HG03378 (cell line): Measurements from ENCODE around the gene SPCS3.
A peak's percentile ranks its signal among the peaks of the same experiment; 100 is the strongest.
"Not testable (repeated sequence)": the region's sequence is repeated elsewhere in the genome, so short reads cannot be mapped to it uniquely, and the experiment has no call there.

Experiments used
- ATAC-seq: cut with Tn5 transposase; IDR thresholded peaks from one replicate; pipeline ENCODE4 v1.9.1; 2021; ENCODE audit warnings: mild to moderate bottlenecking, moderate library complexity; ENCODE audit not compliant: unreplicated experiment

The SPCS3 gene

GRCh38 chr4:176302283-176303275, 17.2 kb upstream of the SPCS3 start:
- ATAC-seq = no peak

GRCh38 chr4:176303938-176304337, 15.8 kb upstream of the SPCS3 start:
- no peak for ATAC-seq

GRCh38 chr4:176306837-176307665, 12.7 kb upstream of the SPCS3 start:
- ATAC-seq = no peak

DNA sequence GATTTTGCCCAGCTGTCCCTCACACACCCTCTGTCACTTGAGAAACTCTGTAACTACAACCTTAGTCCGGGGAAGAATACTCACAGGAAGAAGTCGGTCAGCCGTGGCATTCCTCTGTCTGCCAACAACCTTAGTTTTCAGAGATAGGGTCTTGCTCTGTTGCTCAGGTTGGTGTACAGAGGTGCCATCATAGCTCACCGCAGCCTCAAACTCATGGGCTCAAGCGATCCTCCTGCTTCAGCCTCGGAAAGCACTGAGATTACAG, 12.2 kb upstream of the SPCS3 start:
- no peak for ATAC-seq

DNA sequence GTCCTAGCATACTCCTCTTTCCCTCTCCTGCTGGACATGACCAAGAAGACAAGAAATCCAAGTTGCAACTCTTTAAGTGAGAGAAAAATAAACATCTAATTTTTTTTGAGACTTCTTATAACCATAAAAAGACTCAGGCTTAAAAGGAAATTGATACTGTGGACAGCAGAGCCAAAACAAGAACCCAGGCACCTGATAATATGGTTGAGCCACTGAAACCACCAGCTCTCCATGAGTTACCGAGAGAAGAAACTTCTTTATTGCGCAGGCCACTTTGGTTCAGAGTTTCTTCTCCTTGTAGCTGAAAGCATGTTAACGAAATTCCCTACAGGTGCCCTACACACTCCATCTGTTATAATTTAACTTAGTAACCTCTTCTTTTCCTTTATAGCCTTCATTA, 11.3 kb upstream of the SPCS3 start:
- ATAC-seq = peak; percentile 42

GRCh38 chr4:176309046-176309445, 10.7 kb upstream of the SPCS3 start:
- peak; percentile 99 for ATAC-seq

GRCh38 chr4:176309772-176310171, 10.0 kb upstream of the SPCS3 start:
- ATAC-seq = no peak

DNA sequence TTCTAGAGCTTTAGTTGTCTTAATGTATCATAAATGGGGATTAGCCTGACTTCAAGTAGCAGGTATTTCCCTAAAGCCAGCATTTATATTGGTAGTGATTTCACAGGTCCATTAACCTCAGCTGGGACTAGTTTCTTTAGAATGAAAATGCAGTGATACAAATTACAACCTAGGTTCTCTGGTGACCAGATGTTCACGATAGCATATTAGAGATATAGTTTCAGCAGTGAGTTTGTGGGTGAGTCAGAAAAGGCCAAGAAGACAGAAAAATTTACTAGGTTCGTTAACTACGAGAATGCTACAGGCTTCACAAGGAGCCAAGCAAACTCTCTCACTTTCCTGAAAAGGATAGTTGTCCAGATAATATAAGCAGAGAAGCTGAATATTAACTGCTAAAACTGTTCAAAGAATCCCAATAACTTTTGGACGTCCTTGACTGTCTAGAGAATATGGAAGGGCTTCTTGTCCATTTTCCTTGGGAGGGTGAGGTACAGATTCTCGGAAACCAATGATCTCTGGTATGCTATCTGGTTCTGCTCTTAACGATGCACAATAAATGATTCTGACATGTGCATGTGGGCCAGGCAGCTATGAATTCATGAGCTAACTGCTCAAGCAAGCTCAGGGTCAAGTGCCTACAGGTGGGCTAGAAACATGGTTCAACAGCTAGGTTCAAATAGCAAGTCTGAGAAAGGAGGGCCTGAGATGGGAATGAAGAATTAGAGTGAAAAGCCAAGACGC, 6.0 kb upstream of the SPCS3 start:
- ATAC-seq = no peak

DNA sequence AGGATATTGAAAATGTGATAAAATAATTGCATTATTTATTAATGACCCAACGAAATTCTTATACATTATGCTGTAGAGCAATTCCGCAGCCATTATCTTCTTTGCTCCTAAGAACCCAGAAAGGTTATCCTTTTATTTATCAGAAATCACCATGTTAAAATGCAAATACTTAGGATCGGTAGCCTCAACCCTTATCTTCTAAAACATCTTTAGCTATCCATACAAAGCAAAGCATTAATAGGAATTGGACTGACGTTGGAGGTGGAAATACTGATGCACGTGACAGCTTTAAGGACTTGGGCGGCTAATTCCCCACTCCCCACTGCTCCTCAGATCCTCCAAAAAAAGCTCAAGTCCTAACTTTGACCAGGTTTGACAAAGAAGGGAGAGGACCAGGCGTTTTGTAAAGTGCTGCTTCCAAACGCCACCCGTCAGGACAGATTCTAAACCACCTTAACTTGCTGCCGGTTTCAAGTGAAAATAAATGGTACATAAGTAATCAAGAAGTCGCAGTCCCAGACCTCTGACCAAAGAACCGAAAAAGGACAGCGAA, 539 bp upstream of the SPCS3 start:
- ATAC-seq = no peak

- ATAC-seq = peak; percentile 83
These were observed 692 bp downstream of the SPCS3 start for GRCh38 chr4:176320340-176320975.

- ATAC-seq = no peak
These were observed 1.2 kb downstream of the SPCS3 start for GRCh38 chr4:176320976-176321361.

- ATAC-seq = no peak
These were observed 1.8 kb downstream of the SPCS3 start for GRCh38 chr4:176321589-176321988.

DNA sequence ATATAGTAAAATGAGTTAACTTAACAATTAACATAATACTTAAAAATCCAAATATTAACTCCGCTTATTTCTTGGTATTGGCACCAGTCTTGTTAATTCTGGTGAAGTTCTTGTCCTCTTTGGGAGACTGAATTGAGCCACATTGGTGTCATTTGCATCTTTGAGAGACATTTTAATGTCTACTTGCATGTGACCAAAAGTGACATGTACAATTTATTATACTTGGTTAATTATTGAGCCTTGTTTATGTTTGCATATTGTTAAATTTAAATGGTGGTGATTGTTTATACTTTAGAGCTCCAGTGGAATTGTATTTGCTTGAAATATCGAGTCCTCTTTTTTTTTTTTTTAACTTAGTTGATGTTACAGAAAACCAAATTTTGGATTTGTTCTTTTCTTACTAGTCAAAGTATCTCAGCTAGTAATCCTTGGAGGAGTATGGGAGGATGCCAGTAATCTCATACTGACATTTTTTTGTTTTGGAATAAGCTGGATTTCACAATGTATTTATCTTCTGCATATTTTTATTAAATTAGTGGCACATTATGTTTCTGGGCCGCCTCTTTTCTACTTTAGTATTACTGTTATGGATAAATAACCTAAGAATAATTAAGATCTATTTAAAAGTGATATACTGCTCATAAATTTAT, 3.9 kb downstream of the SPCS3 start:
- no peak for ATAC-seq

DNA sequence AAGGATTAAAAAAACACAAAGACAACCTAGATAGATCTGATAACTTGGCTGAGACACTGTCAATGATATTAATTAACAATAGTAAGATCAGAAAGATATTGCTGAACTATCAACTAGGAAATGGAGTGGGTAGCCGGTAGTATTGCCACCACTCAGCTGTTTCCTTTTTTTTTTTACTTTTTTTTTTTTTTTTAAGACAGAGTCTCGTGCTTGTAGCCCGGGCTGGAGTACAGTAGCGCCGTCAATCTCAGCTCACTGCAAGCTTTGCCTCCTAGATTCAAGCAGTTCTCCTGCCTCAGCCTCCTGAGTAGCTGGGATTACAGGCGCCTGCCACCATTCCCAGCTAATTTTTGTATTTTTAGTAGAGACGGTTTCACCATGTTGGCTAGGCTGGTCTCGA, 5.1 kb downstream of the SPCS3 start:
- not testable (repeated sequence) for ATAC-seq

DNA sequence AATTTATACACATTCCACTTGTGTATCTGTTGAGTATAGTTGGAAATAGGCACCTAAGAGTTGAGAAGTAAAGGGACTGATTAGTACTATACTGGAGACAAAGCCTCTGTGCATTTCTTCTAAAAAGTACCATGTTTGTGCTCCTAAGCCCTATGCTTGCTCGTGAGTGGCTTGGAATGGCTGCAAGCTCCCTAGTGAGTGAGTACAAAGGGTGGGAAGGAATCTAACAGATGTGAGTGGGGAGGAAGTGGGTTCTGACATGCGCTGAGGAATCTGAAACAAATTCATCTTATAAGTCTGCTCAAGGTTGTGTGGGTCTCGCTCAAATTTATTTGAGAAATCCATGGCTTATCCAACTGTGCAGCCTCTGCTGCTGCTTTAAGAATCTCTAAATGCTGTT, 13.3 kb downstream of the SPCS3 start:
- ATAC-seq = no peak

DNA sequence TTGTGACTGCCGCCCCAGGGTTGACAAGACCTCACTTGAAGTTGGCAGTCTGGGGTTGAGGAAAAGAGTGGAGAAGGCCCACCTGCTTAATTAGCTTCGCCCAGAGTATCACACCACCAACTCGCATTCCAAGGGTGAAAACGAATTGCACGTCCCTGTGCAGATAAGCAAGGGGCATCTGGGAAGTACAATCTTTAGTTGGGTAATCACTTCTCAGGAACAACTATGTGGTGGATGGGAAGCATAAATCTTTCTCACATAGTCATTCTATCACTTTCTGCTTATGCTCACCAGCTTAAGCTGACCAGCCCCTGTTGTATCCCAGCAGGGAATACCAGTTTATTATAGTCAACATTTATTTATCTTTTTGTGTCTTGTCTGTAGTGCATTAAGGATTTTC, 14.3 kb downstream of the SPCS3 start:
- no peak for ATAC-seq

- ATAC-seq = no peak
These were observed 15.7 kb downstream of the SPCS3 start for GRCh38 chr4:176335421-176335820.

DNA sequence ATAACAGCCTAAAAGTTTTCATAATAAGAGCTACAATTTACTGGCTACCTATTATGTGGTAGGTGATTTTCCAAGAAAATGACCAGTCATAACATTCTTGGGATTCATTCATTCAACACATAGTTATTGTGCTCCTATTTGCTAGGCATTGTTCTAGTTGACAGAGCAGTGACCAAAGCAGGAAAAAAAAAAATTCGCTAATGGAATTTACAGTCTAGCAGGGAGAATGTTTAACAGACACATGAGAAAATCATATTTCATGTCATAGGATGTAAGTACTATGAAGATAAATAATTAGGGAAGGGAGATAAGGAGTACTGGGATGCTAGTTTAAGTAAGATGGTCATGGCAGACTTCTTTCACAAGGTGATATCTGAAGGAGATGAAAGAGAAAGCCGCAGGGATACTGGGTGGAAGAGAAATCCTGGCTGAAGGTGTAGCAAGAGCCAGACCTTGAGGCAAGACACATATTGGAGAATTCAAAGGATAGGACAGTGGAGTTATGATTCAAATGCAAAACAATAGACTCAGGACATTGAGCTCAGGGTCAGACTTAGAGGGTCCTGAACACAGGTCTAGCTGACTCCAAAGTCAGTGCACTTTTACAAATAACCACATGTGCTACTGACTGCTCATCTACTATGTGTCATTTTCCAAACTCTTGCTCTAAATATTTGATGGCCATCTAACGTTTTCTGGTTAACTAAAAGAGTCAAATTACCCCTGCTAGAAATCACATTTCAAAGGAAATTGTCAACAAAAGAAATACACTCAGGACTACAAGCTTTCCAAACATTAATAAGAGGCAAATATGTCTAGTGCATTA, 20.4 kb downstream of the SPCS3 start:
- no peak for ATAC-seq
